Measurements from ENCODE around the gene SPA17.

DNA sequence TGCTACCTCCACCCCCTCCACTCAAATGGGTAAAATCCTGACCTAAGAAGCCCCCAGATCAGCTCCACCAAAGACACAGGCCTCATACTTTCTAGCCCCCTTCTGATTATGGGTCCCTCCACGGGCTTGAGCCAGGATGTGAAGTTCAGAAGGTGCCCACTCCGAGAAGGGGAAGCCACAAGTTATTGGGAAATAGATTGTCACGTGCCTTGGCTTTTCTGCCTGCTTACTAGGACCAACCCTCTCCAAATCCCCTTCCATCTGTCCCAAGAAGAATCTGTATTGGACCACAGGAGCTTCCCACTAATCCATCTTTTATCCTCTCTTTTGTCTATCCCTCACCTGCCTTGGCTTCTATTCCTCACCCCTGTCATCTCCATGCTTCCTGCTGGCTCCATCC lies 63.0 kb downstream of the SPA17 start:
- no peak for TF ChIP-seq RAD21 (conservative IDR thresholded peaks at IDR 0.05)
- no peak for TF ChIP-seq EP300 (conservative IDR thresholded peaks at IDR 0.05; ENCODE audit: poor library complexity, severe bottlenecking)
- no peak for TF ChIP-seq POLR2AphosphoS5 (IDR thresholded peaks at IDR 0.05)
